ENCODE results near the gene RSPH10B2.
"Not testable (repeated sequence)": the region's sequence is repeated elsewhere in the genome, so short reads cannot be mapped to it uniquely, and the experiment has no call there.

Gene RSPH10B2

DNA sequence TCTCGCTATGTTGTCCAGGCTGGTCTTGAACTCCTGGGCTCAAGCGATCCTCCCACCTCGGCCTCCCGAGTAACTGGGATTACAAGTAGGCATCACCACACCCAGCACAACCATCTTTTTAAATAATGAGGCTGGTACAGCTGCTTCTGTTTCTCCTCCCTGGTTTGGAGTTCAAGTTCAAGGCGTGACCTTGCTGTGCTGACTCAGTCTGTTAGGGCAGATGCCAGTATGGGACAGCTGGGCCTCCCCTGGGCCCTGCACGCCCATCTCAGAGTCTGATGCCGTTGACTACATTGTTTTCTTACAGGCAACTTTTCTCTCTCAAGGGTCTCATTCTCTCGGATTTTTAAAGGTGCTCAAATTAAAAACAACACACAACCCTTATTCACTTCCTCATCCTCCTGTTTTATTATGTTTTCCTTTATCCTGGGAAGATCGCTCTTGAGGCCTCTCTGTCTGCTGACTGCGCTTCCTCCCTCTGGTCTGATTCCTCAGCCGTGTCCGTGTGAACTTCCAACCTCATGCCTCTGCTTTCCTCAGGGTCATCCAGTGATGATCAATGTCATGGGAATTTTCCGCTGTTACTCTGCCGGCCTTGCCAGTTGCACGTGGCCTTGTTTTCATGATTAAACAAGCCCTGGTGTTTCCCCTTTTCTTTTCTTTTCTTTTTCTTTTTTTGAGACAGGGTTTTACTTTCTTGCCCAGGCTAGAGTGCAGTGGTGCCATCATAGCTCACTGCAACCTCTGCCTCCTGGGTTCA lies 38.4 kb downstream of the RSPH10B2 start:
- DNase-seq: not testable (repeated sequence)

DNA sequence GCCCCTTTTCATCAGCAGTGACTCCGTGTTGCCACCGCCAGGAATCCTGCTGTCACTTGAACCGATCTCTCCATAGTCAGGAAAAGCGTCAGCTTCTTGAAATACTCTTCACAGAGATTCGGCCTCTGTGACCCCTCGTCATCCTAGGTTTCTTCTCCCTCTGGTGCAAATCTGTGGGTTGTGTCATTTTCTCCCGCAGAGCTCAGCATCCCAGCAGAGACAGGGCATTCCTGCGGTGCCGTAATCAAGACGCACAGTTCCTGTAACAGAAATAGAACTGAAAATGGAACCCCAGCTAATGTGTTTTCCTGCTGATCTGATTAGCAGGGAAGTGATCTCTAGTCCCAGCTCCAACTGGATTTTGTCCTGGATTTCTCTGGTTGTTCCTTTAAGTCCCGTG lies 40.4 kb downstream of the RSPH10B2 start:
- not testable (repeated sequence) for DNase-seq

DNA sequence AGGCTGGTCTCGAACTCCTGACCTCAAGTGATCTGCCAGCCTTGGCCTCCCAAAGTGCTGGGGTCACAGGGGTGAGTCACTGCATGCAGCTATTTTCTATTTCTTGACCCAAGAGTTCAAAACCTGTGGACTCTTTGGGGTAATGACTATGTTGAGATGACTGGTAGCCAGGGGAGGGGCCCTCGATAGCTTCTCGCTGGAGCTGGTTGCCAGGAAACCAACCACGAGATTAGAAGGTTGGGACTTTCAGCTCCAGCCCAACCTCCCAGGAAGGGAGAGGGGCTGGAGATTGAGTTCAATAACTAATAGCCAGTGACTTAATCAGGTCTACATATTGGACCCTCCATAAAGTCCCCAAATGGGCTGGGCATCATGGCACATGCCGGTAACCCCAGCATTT lies 43.3 kb downstream of the RSPH10B2 start:
- DNase-seq: not testable (repeated sequence)

DNA sequence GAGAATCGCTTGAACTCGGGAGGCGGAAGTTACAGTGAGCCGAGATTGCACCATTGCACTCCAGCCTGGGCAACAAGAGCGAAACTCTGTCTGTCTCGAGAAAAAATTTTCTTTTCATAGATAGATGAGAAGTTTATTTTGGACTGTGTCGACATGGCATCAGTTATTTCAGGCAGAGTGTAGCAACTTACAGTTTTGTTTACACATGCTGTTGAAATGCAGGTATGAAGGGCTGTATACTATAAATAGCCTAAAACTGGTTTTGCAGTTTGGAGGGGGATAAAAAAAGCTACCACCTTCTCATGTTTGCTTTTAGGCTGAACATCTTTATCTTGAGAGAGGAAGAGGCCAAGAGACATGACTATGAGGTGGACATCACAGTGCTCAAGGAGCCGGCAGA lies 44.1 kb downstream of the RSPH10B2 start:
- DNase-seq: not testable (repeated sequence)

DNA sequence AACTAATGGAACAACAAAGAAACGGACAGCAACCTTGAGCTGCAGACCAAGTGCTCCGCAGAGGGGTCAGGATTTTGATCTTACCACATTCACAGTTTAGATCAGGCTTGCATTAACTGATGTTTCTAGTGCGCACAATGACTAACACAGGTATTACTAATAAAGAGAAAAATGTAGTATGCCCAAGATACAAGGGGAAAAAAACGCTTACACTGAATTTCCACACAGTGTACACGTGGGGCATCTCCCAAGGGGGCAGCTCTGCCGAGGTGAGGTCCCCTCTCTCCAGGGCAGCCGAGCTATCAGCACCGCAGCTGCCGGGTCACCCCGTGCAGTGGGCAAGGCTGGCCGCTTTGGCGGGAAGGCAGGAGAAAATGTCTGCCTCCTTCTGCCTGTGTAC lies 46.0 kb downstream of the RSPH10B2 start:
- DNase-seq: not testable (repeated sequence)

DNA sequence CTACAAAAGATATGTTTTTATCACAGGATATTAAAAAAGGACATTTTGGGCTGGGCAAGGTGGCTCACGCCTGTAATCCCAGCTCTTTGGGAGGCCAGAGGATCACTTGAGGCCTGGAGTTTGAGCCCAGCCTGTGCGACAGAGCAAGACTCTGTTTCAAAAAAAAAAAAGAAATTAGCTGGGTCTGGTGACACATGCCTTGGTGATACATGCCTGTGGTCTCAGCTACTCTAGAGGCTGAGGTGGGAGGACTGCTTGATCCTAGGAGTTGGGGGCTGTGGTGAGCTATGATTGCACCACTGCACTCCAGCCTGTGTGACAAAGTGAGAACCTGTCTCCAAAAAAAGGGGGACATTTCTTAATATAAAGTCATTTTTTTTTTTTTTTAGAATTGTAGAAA lies 46.4 kb downstream of the RSPH10B2 start:
- not testable (repeated sequence) for DNase-seq

DNA sequence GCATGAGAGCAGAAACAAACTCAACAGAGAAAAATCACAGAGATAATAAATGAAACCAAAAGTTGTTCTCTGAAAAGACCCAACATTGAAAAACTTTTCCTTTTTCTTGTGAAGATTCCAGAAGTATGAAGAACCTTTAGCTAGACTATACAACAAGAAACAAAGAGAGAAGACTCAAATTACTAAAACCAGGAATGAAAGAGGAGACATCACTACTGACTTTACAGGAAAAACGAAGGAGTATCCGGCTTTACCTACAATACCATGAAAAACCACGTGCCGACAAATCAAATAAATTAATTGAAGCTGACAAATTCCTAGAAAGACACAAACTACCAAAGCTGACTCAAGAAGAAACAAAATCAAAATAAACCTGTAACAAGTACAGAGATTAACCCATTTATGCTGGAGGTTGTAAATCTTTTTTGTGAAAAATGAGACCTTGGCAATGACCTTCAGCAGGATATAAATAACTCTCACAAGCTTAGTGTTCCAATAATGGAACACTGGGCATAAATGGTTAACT lies 53.6 kb downstream of the RSPH10B2 start:
- DNase-seq: not testable (repeated sequence)

DNA sequence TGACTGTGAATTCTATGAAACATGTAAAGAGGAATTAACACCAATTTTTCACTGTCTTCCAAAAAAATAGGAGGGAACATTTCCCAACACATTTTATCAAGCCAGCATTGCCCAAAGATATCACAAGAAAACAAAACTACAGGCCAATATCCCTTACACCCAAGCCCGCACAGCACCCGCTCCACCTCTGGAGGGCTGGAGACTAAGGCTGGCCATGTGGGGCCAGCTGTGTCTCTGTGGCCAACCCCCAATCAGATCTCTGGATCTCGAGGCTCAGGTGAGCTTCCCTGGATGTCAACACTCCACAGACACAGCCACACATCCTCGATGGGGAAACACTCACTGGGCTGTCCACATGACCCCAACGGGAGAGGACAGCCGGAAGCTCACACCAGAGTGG lies 54.1 kb downstream of the RSPH10B2 start:
- DNase-seq: not testable (repeated sequence)

DNA sequence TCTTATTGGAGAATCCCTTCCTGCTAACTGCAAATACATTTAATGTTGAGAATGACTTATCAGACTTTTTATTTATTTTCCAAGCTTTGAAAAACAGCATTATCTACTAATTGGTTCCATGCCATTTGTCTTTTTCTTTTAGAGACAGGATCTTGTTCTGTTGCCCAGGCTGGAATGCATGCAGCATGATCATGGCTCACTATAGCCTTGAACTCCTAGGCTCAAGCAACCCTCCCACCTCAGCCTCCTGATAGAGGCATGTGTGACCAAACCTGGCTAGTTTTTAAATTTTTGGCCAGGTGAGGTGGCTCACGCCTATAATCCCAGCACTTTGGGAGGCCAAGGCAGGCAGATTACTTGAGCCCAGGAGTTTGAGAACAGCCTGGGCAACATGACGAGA lies 59.1 kb downstream of the RSPH10B2 start:
- not testable (repeated sequence) for DNase-seq

DNA sequence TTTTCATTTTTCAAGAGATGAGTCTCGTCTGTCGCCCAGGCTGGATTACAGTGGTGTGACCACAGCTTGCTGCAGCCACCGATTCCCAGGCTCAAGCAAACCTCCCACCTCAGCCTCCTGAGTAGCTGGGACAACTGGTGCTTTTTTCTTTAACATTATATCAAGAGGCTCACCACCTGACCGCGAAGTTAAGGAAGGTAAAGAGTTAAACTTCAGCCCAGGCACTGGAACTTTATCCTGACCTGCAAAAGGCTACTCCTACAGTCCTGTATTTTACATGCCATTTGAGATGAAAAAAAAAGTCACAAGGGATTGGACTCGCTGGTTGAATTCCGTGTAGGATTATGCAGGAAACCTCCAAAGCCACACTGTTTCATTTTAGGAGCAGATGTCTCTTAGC lies 61.6 kb downstream of the RSPH10B2 start:
- DNase-seq: not testable (repeated sequence)

DNA sequence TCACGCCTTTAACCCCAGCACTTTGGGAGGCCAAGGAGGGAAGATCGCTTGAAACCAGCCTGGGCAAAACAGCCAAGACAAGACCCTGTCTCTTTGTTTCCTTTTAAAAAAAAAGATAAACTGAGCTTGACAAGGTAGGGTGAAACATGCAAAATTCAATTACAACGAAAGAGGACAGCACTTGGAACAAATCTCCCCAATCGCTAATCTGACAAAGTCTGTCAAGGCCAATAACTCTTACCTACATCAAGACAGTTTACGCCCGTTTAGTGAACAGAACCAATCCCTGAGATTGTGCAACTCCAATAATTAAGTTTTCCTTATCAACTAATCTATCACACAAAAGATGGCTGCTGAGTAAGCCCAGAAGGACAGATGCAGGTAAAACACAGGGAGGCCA lies 67.7 kb downstream of the RSPH10B2 start:
- DNase-seq: not testable (repeated sequence)

DNA sequence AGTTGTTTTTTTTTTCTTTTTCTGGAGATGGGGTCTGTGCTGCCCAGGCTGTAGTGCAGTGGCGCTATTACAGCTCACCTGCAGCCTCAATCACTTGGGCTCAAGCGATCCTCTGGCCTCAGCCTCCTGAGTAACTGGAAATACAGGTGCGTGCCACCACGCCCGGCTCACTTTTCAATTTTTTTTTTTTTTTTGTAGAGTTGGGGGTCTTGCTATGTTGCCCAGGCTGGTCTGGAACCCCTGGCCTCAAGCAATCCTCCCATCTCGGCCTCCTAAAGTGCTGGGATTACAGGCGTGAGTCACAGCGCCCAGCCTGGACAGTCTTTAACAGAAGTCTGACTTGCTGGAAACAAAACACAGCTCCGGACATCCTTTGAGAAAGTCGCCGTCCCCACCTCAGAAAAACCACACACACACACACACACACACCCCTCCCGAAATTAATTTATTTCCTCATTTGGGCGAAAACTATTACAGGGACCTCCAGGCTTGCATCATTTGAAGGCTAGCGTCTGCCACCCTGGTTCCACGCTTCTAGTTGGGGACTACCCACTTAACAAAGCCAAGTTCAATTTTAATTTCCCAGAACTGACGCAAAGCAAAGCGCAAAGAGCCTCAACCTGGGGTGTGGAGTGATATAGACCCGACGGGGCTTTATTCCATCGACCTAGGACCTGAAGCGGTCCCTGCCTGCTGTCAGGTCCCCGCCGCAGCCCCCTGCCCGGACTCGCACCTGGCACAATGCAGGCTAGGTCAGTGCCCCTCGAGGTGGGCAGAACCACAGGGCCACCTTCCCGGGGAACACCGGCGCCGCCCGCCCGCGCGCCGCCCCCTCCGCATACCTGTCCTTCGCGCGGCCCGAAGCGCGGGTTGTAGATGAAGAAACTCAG lies 71.6 kb downstream of the RSPH10B2 start:
- DNase-seq: not testable (repeated sequence)

DNA sequence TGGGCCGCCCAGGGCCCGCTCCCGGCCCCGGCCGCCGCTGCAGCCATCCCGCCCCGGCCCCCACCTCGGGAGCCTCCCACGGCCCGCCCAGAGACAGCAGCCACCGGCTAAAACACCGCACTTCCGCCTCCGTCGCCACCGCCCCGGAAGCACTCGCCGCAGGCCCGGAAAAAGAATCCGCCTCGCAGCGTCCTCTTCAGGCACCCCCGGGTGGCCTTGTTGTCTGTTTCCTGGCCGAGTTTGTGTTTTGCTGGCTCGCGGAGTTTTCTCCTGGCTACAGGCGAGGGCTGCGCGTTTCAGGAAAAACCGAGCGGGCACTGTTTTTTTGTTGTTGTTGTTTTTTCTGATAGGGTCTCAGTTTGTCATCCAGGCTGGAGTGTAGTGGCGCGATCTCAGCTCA lies 72.2 kb downstream of the RSPH10B2 start, which contains the start of gene CCZ1B:
CCZ1B (minus strand) TSS at position 125 of the 400 bp plus-strand sequence; CDS start at position 47, 78 bp downstream.
- peak; percentile 86 for DNase-seq

DNA sequence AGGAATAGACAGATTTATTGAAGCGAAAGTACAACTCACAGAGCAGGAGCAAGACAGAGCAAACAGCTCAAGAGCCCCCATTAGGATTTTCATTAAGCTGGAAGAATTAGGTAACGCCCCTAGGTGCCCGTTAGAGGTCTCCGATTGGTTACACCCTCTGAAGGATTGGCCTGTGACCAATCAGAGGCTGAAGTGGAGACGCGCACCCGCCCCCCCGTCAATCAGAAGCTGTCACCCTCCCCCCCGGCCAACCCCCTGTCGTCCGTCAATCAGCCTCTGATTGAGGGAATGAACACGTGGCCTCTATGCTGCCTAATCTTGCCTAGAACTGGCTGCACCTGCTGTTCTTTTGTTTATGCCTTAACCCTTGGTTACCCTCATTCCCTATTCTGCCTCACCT lies 73.3 kb downstream of the RSPH10B2 start:
- not testable (repeated sequence) for DNase-seq

DNA sequence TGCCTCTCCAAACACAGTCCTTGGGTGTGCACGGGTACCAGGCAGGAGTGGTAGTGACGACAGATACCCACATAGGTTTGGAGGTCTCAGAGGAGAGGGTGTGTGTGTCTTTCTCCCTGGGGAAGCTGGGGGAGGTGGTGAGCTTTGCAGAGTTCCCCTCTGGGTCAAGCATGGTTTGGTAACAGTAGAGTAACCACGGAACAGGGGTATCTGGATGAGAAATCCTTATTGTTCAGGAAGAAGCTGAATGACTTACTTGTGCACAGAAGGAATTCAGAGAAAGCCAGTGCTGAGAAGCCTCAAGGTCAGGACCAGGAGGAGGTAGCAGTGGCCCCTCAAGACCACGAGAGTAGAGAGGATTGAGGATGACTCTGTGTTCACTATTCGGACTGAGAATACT lies 75.7 kb downstream of the RSPH10B2 start:
- DNase-seq: not testable (repeated sequence)

DNA sequence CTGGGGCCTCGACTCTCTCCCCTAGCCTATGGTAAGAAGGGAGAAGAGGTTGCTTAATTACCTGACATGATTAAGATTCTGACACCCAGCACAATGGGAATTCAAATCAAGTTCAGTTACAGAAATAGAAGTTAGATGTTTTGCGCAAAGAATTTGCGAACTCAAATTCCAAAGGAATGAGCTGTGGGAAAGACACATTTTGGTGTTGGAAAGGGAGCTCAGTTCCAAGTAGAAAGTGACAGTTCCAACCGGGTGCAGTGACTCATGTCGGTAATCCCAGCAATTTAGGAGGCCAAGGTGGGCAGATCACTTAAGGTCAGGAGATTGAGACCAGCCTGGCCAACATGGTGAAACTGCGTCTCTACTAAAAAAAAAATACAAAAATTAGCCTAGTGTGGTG lies 76.1 kb downstream of the RSPH10B2 start:
- DNase-seq: not testable (repeated sequence)

DNA sequence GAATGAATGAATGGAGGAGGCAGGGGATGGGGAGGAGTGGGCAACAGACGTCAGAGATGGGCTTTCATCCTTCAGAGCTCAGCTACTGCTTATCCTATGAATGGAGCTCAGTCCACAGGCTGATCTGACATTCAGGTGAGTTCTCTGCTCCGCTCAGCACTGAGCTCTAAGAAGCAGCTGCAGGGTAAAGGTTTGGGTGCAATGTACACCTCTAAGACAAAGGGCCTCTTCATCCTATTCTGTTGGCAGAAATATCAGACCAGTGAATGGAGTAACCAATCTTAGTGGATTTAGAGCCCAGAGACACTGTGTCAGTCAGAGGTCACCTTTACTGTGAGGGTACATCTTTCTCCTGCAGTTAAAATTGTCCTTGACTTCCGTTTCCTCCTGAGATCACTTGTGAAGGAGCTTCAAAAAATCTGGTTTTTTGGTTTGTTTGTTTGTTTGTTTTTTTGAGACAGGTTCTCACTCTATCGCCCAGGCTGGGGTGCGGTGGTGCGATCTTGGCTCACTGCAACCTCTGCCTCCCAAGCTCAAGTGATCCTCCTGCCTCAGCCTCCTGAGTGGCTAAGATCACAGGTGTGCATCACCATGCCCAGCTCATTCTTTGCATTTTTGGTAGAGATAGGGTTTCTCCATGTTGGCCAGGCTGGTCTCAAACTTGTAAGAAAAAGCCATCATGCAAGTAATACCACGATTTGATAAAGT lies 77.3 kb downstream of the RSPH10B2 start:
- no peak for DNase-seq

DNA sequence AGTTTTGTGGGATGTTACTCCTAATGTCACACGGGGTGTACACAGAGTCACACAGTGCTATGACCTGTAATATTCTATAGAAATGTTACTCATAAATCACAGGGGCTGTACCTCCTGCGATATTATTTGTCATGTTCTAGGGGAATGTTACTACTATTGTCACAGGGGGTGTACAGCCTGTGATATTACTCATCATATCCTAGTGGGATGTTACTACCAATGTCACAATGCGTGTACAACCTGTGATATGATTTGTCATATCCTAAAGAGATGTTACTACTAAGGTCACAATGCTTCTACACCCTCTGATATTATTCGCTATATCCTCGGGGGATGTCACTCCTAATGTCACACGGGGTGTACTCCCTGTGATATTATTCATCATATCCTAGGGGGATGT lies 79.7 kb downstream of the RSPH10B2 start:
- DNase-seq: no peak

DNA sequence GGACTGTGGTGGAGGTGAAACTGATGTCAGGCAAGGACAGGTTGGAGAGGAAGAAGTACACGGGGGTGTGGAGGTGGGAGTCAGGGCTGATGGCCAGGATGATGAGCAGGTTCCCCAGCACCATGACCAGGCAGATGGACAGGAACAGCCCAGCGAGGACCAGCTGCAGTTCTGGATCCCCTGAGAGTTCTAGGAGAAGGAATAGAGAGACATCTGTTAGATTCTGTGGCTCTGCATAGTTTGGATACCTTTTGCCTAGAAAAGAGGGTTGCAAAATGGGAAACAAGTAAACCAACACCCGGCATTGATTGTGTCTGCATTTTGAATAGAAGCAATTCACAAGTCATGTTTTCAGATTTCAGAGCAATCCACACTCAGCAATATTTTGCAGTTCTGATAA lies 81.6 kb downstream of the RSPH10B2 start:
- not testable (repeated sequence) for DNase-seq

DNA sequence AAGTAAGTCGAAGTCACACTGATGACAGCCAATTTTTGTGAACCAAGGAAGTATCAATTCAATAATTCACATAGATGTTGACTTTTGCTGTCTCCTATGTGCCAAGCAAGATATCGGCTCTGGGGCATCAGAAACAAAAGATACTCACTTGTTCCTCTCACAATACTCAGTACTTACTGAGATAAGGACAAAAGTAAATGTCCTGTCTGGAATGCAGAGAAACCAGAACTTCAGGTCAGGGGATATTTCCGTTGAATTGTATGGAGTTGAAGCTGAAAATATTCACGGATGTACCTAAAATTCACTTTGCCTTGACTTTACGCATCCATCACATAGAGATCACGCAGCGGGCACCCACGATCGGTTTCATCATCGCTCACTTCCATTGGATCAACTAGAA lies 83.2 kb downstream of the RSPH10B2 start:
- not testable (repeated sequence) for DNase-seq

DNA sequence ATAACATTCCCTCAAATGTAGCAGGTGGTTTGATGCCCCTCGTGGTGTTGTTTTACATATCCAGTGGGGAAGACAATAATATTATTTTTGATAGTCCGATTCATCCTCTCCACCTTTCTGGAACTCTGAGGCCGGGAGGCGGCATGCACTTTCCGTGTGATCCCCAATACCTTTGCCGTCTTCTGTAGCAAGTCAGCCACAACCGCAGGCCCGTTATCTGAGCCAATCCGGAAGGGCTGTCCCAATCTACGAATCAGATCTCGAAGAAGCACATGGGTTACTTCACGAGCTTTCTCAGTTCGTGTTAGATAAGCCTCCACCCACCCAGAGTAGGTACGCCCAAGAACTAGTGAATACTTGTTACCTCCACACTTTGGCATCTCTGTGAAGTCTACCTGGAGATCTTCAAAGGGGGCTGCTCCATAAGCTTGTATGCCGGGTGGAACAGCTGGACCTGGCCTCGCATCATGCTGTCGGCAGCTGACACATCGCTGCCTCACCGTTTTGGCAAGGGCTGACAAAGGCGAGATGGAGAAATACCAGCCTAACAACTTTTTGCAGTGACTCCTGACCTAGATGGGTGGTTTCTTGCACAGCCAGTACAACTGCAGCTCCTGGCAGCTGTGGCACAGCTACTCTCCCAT lies 88.5 kb downstream of the RSPH10B2 start:
- DNase-seq: not testable (repeated sequence)

DNA sequence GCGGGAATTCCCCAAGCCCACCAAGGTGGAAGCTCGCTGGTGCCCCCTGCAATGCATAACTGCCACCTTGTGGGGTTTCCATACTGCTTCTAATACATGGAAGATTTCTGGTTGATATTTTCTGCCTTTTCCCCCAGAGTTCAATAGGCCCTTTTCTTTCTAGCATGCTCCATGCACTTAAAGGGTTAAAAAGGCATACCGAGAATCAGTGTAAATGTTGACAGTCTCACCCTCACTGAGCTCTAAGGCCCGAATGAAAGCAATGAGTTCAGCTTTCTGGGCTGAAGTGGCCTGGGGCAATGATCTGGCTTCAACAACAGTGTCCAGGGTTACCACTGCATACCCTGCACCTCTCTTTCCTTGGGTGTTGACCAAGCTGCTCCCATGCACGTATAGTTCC lies 89.2 kb downstream of the RSPH10B2 start:
- DNase-seq: not testable (repeated sequence)

All from stimulated activated CD4-positive, alpha-beta T cell treated with anti-CD3 and anti-CD28 coated beads, Interleukin-15, amount 100 ng/mL, for 24 hours (primary cell).